Measurements from ENCODE around the gene CYB561. TPM values are rescaled to one million over a fixed set of nuclear protein-coding genes. Genes with fewer than 3 reads are reported as not detected.

Gene CYB561
- total and polyA plus RNA-seq, 2 experiments from 2014 or later = 15.9 to 19.1 TPM

GRCh38 chr17:63441654-63442053, 4.5 kb downstream of the CYB561 start:
- H4K20me1 ChIP-seq (ENCODE audit: insufficient read depth) = no peaks in the 10 kb centered on the region
- no peak overlapping the region for H3K4me2 ChIP-seq (ENCODE audit: unreplicated experiment)
- H3K36me3 ChIP-seq (ENCODE audit: low read depth) = no peaks in the 10 kb centered on the region
- H3K4me3 ChIP-seq = no peak overlapping the region
- no peak overlapping the region for H3K27ac ChIP-seq
- 0 out of 2 replicates have a peak, but pooled peaks cover 11% of the 10 kb centered on the region for H3F3A ChIP-seq (ENCODE audit: insufficient read depth)
- WGBS, 2 experiments (ENCODE audit: low coverage in 1 of 2, low lambda C conversion rate in 2 of 2, missing lambda C conversion rate in 2 of 2) = 91 to 93% methylated on average over 13 of the region's 13 CpGs
- in situ Hi-C loops (cut with MboI) = no loop called here
- DNase-seq = no peak
- no peaks in the 10 kb centered on the region for H3K27me3 ChIP-seq (replicated peaks; ENCODE audit: insufficient read depth)
- no peaks in the 10 kb centered on the region for H3K79me2 ChIP-seq (ENCODE audit: insufficient read depth)
- peaks cover 6% of the 10 kb centered on the region; the same call in 1 of the 2 replicates for H3K4me1 ChIP-seq (ENCODE audit: insufficient read depth)
- no peak overlapping the region for H3K9ac ChIP-seq
- no peaks in the 10 kb centered on the region for H3K9me3 ChIP-seq (ENCODE audit: low read depth)
- no peak overlapping the region for H2AFZ ChIP-seq
- TF ChIP-seq EZH2phosphoT487 (IDR thresholded peaks at IDR 0.05; ENCODE audit: insufficient read depth, low read depth) (no peak), EZH2 (IDR thresholded peaks at IDR 0.05; ENCODE audit: insufficient read depth, poor library complexity, severe bottlenecking) (no peak)
- no peaks in the 10 kb centered on the region for H3K9me2 ChIP-seq (ENCODE audit: insufficient read depth)

GRCh38 chr17:63440770-63441335, 5.3 kb downstream of the CYB561 start:
- Histone ChIP-seq H3K27ac (no peak overlapping the region), H3K4me2 (ENCODE audit: unreplicated experiment) (no peak overlapping the region), H3K9ac (no peak overlapping the region), H3K4me1 (ENCODE audit: insufficient read depth) (peaks cover 6% of the 10 kb centered on the region; the same call in 1 of the 2 replicates), H3K9me3 (ENCODE audit: low read depth) (no peaks in the 10 kb centered on the region), H4K20me1 (ENCODE audit: insufficient read depth) (no peaks in the 10 kb centered on the region), H2AFZ (no peak overlapping the region), H3K4me3 (no peak overlapping the region), H3K36me3 (ENCODE audit: low read depth) (no peaks in the 10 kb centered on the region), H3F3A (ENCODE audit: insufficient read depth) (0 out of 2 replicates have a peak, but pooled peaks cover 11% of the 10 kb centered on the region), H3K79me2 (ENCODE audit: insufficient read depth) (no peaks in the 10 kb centered on the region), H3K27me3 (replicated peaks; ENCODE audit: insufficient read depth) (no peaks in the 10 kb centered on the region), H3K9me2 (ENCODE audit: insufficient read depth) (no peaks in the 10 kb centered on the region)
- DNase-seq = no peak
- in situ Hi-C loops (cut with MboI) = no loop called here
- TF ChIP-seq EZH2phosphoT487 (IDR thresholded peaks at IDR 0.05; ENCODE audit: insufficient read depth, low read depth) = no peak
- TF ChIP-seq EZH2 (IDR thresholded peaks at IDR 0.05; ENCODE audit: insufficient read depth, poor library complexity, severe bottlenecking) = no peak
- 90 to 93% methylated on average over 16 of the region's 16 CpGs for WGBS, 2 experiments (ENCODE audit: low coverage in 1 of 2, low lambda C conversion rate in 2 of 2, missing lambda C conversion rate in 2 of 2)

GRCh38 chr17:63440127-63440769, 5.9 kb downstream of the CYB561 start:
- Histone ChIP-seq H3K9me3 (ENCODE audit: low read depth) (no peaks in the 10 kb centered on the region), H3K9me2 (ENCODE audit: insufficient read depth) (no peaks in the 10 kb centered on the region), H3K27ac (peak overlapping the region; percentile 34; the same call in 1 of the 2 replicates), H3F3A (ENCODE audit: insufficient read depth) (0 out of 2 replicates have a peak, but pooled peaks cover 11% of the 10 kb centered on the region), H3K4me3 (no peak overlapping the region), H3K36me3 (ENCODE audit: low read depth) (no peaks in the 10 kb centered on the region), H3K4me2 (ENCODE audit: unreplicated experiment) (no peak overlapping the region), H3K9ac (0 out of 2 replicates have a peak overlapping the region, but pooled peaks have one; percentile 18), H2AFZ (peak overlapping the region; percentile 30; the same call in 1 of the 2 replicates), H4K20me1 (ENCODE audit: insufficient read depth) (no peaks in the 10 kb centered on the region), H3K79me2 (ENCODE audit: insufficient read depth) (no peaks in the 10 kb centered on the region), H3K4me1 (ENCODE audit: insufficient read depth) (peaks cover 6% of the 10 kb centered on the region; the same call in 1 of the 2 replicates), H3K27me3 (replicated peaks; ENCODE audit: insufficient read depth) (no peaks in the 10 kb centered on the region)
- no peak for DNase-seq
- WGBS, 2 experiments (ENCODE audit: low coverage in 1 of 2, low lambda C conversion rate in 2 of 2, missing lambda C conversion rate in 2 of 2) = 78 to 82% methylated on average over 20 to 22 of the region's 22 CpGs
- TF ChIP-seq EZH2phosphoT487 (IDR thresholded peaks at IDR 0.05; ENCODE audit: insufficient read depth, low read depth) (no peak), EZH2 (IDR thresholded peaks at IDR 0.05; ENCODE audit: insufficient read depth, poor library complexity, severe bottlenecking) (no peak)
- in situ Hi-C loops (cut with MboI) = no loop called here

- no peaks in the 10 kb centered on the region for H3K79me2 ChIP-seq (ENCODE audit: insufficient read depth)
- in situ Hi-C loops (cut with MboI) = no loop called here
- peak overlapping the region; percentile 30 for H2AFZ ChIP-seq
- 59 to 63% methylated on average over 8 of the region's 8 CpGs for WGBS, 2 experiments (ENCODE audit: low coverage in 1 of 2, low lambda C conversion rate in 2 of 2, missing lambda C conversion rate in 2 of 2)
- peak; percentile 54 for DNase-seq
- H3K36me3 ChIP-seq (ENCODE audit: low read depth) = no peaks in the 10 kb centered on the region
- no peak overlapping the region for H3K4me2 ChIP-seq (ENCODE audit: unreplicated experiment)
- H4K20me1 ChIP-seq (ENCODE audit: insufficient read depth) = no peaks in the 10 kb centered on the region
- no peaks in the 10 kb centered on the region for H3K9me3 ChIP-seq (ENCODE audit: low read depth)
- H3K9ac ChIP-seq = peak overlapping the region; percentile 18; the same call in 1 of the 2 replicates
- no peaks in the 10 kb centered on the region for H3K27me3 ChIP-seq (replicated peaks; ENCODE audit: insufficient read depth)
- no peak for TF ChIP-seq EZH2phosphoT487 (IDR thresholded peaks at IDR 0.05; ENCODE audit: insufficient read depth, low read depth)
- TF ChIP-seq EZH2 (IDR thresholded peaks at IDR 0.05; ENCODE audit: insufficient read depth, poor library complexity, severe bottlenecking) = no peak
- H3K4me3 ChIP-seq = 0 out of 2 replicates have a peak overlapping the region, but pooled peaks have one; percentile 28
- H3K4me1 ChIP-seq (ENCODE audit: insufficient read depth) = peaks cover 6% of the 10 kb centered on the region; the same call in 1 of the 2 replicates
- no peaks in the 10 kb centered on the region for H3K9me2 ChIP-seq (ENCODE audit: insufficient read depth)
- H3K27ac ChIP-seq = peak overlapping the region; percentile 34
- H3F3A ChIP-seq (ENCODE audit: insufficient read depth) = 0 out of 2 replicates have a peak, but pooled peaks cover 6% of the 10 kb centered on the region
These were observed 6.4 kb downstream of the CYB561 start for GRCh38 chr17:63439687-63440086.

Data from GM23248 (cell line).